GM10266 (cell line): ENCODE measurements around the gene LSM14B.
"Not testable (repeated sequence)": the region's sequence is repeated elsewhere in the genome, so short reads cannot be mapped to it uniquely, and the experiment has no call there.

Experiments
- DNase-seq: peaks from one replicate; pipeline ENCODE4 v3.0.0; 2012; ENCODE audit errors: extremely low spot score
- TF ChIP-seq, protein P1 (sequence below): IDR thresholded peaks from 2 replicates; pipeline ENCODE4 v1.5.1; 2012; ENCODE audit warnings: mild to moderate bottlenecking, low read depth; ENCODE audit not compliant: control insufficient read depth, insufficient read depth; ENCODE audit errors: missing control alignments

Gene LSM14B

GRCh38 chr20:62114894-62115293 lies 7.4 kb upstream of the LSM14B start:
- TF ChIP-seq, protein P1, sequence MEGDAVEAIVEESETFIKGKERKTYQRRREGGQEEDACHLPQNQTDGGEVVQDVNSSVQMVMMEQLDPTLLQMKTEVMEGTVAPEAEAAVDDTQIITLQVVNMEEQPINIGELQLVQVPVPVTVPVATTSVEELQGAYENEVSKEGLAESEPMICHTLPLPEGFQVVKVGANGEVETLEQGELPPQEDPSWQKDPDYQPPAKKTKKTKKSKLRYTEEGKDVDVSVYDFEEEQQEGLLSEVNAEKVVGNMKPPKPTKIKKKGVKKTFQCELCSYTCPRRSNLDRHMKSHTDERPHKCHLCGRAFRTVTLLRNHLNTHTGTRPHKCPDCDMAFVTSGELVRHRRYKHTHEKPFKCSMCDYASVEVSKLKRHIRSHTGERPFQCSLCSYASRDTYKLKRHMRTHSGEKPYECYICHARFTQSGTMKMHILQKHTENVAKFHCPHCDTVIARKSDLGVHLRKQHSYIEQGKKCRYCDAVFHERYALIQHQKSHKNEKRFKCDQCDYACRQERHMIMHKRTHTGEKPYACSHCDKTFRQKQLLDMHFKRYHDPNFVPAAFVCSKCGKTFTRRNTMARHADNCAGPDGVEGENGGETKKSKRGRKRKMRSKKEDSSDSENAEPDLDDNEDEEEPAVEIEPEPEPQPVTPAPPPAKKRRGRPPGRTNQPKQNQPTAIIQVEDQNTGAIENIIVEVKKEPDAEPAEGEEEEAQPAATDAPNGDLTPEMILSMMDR = no peak
- no peak for DNase-seq

- not testable (repeated sequence) for DNase-seq
These were observed 6.4 kb upstream of the LSM14B start for GRCh38 chr20:62115800-62116407.

- TF ChIP-seq, protein P1 = no peak
- DNase-seq = no peak
These were observed 5.5 kb upstream of the LSM14B start for GRCh38 chr20:62116558-62117361.

DNA sequence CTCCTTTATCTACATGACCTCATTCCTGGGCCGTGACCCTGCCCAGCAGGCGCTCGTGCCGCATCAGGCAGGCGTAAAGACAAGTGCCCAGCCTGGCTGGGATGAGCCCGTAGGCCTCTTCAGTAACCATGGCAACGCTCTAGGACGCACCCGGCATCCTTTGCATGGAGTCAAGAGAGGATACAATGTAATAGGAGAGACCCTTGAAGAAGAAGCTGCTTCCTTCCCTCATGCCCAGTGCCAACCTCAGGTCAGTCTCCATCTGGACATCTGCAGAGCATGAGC lies 5.0 kb upstream of the LSM14B start:
- TF ChIP-seq, protein P1 = no peak
- no peak for DNase-seq

GRCh38 chr20:62117658-62118057 lies 4.6 kb upstream of the LSM14B start:
- TF ChIP-seq, protein P1 = no peak
- no peak for DNase-seq

DNA sequence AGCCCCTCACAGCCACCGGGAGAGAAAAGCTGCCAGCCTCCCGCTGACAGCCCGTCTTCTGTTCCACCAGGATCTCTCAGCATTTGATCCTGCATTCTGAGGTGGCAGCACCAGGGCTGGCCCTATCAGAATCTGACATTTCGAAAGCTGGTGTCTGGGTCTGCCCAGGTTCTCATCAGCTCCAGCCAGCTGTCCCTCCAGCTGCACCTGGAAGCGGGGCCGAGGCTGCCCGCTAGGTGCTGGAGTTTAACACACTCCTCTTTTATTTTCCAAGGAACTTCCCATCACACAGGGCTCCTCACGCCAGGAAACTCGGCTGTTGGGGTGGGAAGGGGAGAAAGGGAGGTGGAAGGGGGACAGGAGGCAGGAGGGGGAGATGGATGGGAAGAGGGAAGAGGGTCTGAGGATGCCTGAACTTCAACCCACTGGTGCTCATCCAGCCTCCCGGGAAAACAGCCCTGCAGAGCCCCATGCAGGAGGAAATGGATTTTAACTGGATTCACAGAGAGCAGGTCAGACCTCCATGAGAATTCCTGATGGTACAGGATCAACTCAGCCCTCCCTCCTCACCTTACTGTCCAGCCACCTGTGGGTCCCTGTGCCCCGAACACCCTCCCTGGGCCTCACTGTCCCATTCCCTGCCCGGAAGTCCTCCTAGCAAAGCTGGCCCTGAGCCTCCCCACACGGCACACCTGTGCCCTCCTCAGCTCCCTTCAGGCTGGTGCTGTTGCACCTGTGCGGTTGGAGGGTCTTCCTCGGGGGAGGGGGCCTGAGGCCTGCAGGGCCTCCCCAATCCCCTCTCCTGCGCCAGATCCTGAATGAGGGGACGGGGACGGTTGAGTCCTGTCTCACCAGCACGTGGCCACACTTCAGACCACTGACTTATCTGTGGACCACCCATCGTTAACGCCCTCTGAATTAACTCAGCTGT lies 3.9 kb upstream of the LSM14B start:
- TF ChIP-seq, protein P1 = no peak
- no peak for DNase-seq

DNA sequence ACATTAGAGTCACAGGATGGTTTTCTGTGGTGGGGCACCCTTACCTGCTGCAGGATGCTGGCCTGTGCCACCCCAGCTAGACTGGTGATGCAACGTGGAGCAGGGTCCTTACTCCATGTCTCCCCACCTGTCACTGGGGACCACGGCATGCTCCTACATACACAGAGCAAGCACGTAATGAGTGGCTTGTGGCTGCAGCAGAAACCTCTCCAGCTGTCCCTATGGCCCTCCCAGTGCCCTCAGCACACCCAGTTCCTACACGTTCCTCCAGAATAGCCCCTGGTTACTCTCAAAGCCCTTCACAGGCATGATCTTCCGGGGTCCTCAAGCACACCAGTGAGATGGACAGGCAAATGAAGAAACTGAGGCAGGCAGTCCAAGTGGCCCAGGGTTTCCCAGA lies 3.2 kb upstream of the LSM14B start:
- DNase-seq = no peak
- TF ChIP-seq, protein P1 = no peak
